Esophagus (tissue), 2 donors: ENCODE data around the gene SPAG16. TPM values are rescaled to one million over a fixed set of nuclear protein-coding genes. Genes with fewer than 3 reads are reported as not detected.

Experiments
- H3K27ac ChIP-seq, 2 donors: one replicate each; pipeline ENCODE4 v1.5.1; 2013; ENCODE audit warnings: low read depth in 2 of 2, mild to moderate bottlenecking in 2 of 2, inconsistent platforms in 1 of 2, low read length in 1 of 2, moderate library complexity in 1 of 2
- H3K27me3 ChIP-seq, 2 donors: one replicate each; pipeline ENCODE4 v1.6.1; 2013; ENCODE audit warnings: low read length in 2 of 2, control low read depth in 1 of 2, mild to moderate bottlenecking in 1 of 2; ENCODE audit not compliant: insufficient read depth in 2 of 2, control insufficient read depth in 1 of 2
- H3K36me3 ChIP-seq, 2 donors: one replicate each; pipeline ENCODE4 v1.6.1; 2013; ENCODE audit warnings: low read length in 1 of 2; ENCODE audit not compliant: control insufficient read depth in 2 of 2, insufficient read depth in 2 of 2
- H3K4me1 ChIP-seq, 2 donors: one replicate each; pipeline ENCODE4 v1.6.1; 2013; ENCODE audit warnings: low read length in 1 of 2; ENCODE audit not compliant: control insufficient read depth in 2 of 2, insufficient read depth in 2 of 2
- H3K4me3 ChIP-seq, 2 donors: one replicate each; pipeline ENCODE4 v1.5.1; 2013; ENCODE audit warnings: low read length in 2 of 2, mild to moderate bottlenecking in 2 of 2, low read depth in 1 of 2, moderate library complexity in 1 of 2
- H3K9me3 ChIP-seq, 2 donors: one replicate each; pipeline ENCODE4 v1.6.1; 2013; ENCODE audit warnings: mild to moderate bottlenecking in 2 of 2, low read depth in 1 of 2, low read length in 1 of 2, moderate library complexity in 1 of 2; ENCODE audit not compliant: control insufficient read depth in 2 of 2, insufficient read depth in 1 of 2
- WGBS, 2 donors: extraction: QIAGEN DNeasy Blood & Tissue Kit; methylation state at CpG; one replicate each; pipeline ENCODE4 v1.1.7; 2013; 5-methylcytosine and 5-hydroxymethylcytosine counted together
- polyA plus RNA-seq, 2 donors: library from polyadenylated mRNA; stranded (reverse); fragments of 200-250 nt; gene quantifications; one replicate each; pipeline ENCODE4 v1.2.3, GENCODE V29; 2013
- donor health status: healthy with polysubstance abuse.
- donor health status: Bipolar disorder and iron deficiency.

Gene SPAG16
- polyA plus RNA-seq, 2 donors = 20.4 to 21.2 TPM

GRCh38 chr2:213561759-213562158, 277.5 kb downstream of the SPAG16 start:
- H3K36me3 ChIP-seq = no peaks in the 10 kb centered on the region
- WGBS, 2 donors = 91% methylated on average over 3 of the region's 3 CpGs
- H3K9me3 ChIP-seq = no peaks in the 10 kb centered on the region
- no peaks in the 10 kb centered on the region for H3K27me3 ChIP-seq
- H3K4me1 ChIP-seq = no peaks in the 10 kb centered on the region
- H3K27ac ChIP-seq = no peak overlapping the region
- H3K4me3 ChIP-seq = no peak overlapping the region

- Histone ChIP-seq H3K27ac (no peak overlapping the region), H3K4me1 (no peaks in the 10 kb centered on the region), H3K9me3 (no peaks in the 10 kb centered on the region), H3K27me3 (no peaks in the 10 kb centered on the region), H3K4me3 (no peak overlapping the region), H3K36me3 (no peaks in the 10 kb centered on the region)
- 75 to 76% methylated on average over 8 of the region's 8 CpGs for WGBS, 2 donors
Observed at GRCh38 chr2:213562539-213563180, 278.4 kb downstream of the SPAG16 start.

GRCh38 chr2:213566846-213567245, 282.6 kb downstream of the SPAG16 start:
- no peak overlapping the region for H3K27ac ChIP-seq
- no peaks in the 10 kb centered on the region for H3K9me3 ChIP-seq

GRCh38 chr2:213609570-213610170, 325.4 kb downstream of the SPAG16 start:
- Histone ChIP-seq H3K36me3 (no peaks in the 10 kb centered on the region), H3K27me3 (no peaks in the 10 kb centered on the region), H3K4me3 (no peak overlapping the region), H3K27ac (no peak overlapping the region), H3K9me3 (no peaks in the 10 kb centered on the region), H3K4me1 (no peaks in the 10 kb centered on the region)
- 81 to 88% methylated on average over 1 of the region's 1 CpG for WGBS, 2 donors

More at GRCh38 chr2:213566846-213567245, 282.6 kb downstream of the SPAG16 start:
- Histone ChIP-seq H3K4me1 (no peaks in the 10 kb centered on the region), H3K4me3 (no peak overlapping the region), H3K27me3 (no peaks in the 10 kb centered on the region), H3K36me3 (no peaks in the 10 kb centered on the region)

- Histone ChIP-seq H3K27me3 (no peaks in the 10 kb centered on the region), H3K27ac (no peak overlapping the region), H3K4me3 (no peak overlapping the region), H3K36me3 (no peaks in the 10 kb centered on the region), H3K4me1 (no peaks in the 10 kb centered on the region), H3K9me3 (no peaks in the 10 kb centered on the region)
- WGBS, 2 donors = 84% methylated on average over 5 of the region's 5 CpGs
Observed at GRCh38 chr2:213627054-213627710, 342.9 kb downstream of the SPAG16 start.

- Histone ChIP-seq H3K9me3 (no peaks in the 10 kb centered on the region), H3K4me1 (no peaks in the 10 kb centered on the region), H3K4me3 (no peak overlapping the region), H3K36me3 (no peaks in the 10 kb centered on the region), H3K27me3 (no peaks in the 10 kb centered on the region), H3K27ac (no peak overlapping the region)
- 91 to 95% methylated on average over 2 of the region's 2 CpGs for WGBS, 2 donors
Observed at GRCh38 chr2:213627835-213628460, 343.7 kb downstream of the SPAG16 start.

- 22 to 25% methylated on average over 3 of the region's 3 CpGs for WGBS, 2 donors
- peaks cover 0 to 2% of the 10 kb centered on the region in 2 donors for H3K4me1 ChIP-seq
- H3K36me3 ChIP-seq = no peaks in the 10 kb centered on the region
- H3K4me3 ChIP-seq = no peak overlapping the region
- H3K9me3 ChIP-seq = no peaks in the 10 kb centered on the region
- H3K27ac ChIP-seq = peak overlapping the region; percentile 87
- H3K27me3 ChIP-seq = no peaks in the 10 kb centered on the region
Observed at GRCh38 chr2:213640738-213641425, 356.6 kb downstream of the SPAG16 start.

- WGBS, 2 donors = 85 to 86% methylated on average over 4 of the region's 4 CpGs
- Histone ChIP-seq H3K9me3 (no peaks in the 10 kb centered on the region), H3K4me3 (no peak overlapping the region), H3K27ac (no peak overlapping the region), H3K27me3 (no peaks in the 10 kb centered on the region), H3K36me3 (no peaks in the 10 kb centered on the region), H3K4me1 (peaks cover 0 to 2% of the 10 kb centered on the region in 2 donors)
Observed at GRCh38 chr2:213644926-213645325, 360.7 kb downstream of the SPAG16 start.

GRCh38 chr2:213649176-213649575, 364.9 kb downstream of the SPAG16 start:
- no peaks in the 10 kb centered on the region for H3K9me3 ChIP-seq
- H3K27me3 ChIP-seq = no peaks in the 10 kb centered on the region
- H3K4me1 ChIP-seq = no peaks in the 10 kb centered on the region
- WGBS, 2 donors = 54 to 59% methylated on average over 2 of the region's 2 CpGs
- H3K27ac ChIP-seq = no peak overlapping the region
- H3K36me3 ChIP-seq = no peaks in the 10 kb centered on the region
- H3K4me3 ChIP-seq = no peak overlapping the region
